Measurements from ENCODE around the gene B4GALT6.

DNA sequence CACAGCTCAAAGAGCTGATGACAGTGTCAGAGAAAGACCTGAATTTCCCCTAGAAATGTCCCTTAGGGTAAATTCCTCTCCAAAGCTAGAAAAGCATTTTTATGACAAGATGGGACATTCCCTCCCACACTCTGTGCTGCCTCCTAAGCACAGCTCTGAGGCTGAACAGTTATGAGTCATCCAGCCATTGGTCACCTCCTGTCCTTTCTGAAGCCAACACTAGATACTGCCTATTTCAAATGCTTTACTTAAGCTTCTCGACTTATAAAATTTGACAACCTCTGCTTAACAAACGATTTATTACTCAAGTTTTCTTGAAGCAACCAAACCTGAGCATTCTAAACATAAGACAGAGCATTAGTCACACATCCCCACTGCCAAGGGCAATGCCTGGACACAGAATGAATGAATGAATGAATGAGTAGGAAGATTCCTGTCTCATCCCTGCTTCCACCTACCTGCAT lies 35.4 kb downstream of the B4GALT6 start:
- TF ChIP-seq, protein P1, sequence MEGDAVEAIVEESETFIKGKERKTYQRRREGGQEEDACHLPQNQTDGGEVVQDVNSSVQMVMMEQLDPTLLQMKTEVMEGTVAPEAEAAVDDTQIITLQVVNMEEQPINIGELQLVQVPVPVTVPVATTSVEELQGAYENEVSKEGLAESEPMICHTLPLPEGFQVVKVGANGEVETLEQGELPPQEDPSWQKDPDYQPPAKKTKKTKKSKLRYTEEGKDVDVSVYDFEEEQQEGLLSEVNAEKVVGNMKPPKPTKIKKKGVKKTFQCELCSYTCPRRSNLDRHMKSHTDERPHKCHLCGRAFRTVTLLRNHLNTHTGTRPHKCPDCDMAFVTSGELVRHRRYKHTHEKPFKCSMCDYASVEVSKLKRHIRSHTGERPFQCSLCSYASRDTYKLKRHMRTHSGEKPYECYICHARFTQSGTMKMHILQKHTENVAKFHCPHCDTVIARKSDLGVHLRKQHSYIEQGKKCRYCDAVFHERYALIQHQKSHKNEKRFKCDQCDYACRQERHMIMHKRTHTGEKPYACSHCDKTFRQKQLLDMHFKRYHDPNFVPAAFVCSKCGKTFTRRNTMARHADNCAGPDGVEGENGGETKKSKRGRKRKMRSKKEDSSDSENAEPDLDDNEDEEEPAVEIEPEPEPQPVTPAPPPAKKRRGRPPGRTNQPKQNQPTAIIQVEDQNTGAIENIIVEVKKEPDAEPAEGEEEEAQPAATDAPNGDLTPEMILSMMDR (conservative IDR thresholded peaks at IDR 0.05; ENCODE audit: low read length) = no peak
- TF ChIP-seq EZH2phosphoT487 (IDR thresholded peaks at IDR 0.05; ENCODE audit: borderline replicate concordance) = no peak
